ENCODE data around the gene FBLN2.
"Not testable (repeated sequence)": the region's sequence is repeated elsewhere in the genome, so short reads cannot be mapped to it uniquely, and the experiment has no call there.

FBLN2 gene

GRCh38 chr3:13548696-13549622 lies at the start of gene FBLN2:
Gene FBLN2, plus strand, starts transcription at chr3:13549125. Its CDS starts 21,231 bp downstream, at chr3:13570356.
- DNase-seq, result no peak

GRCh38 chr3:13499246-13499645 lies 49.7 kb upstream of the FBLN2 start:
- DNase-seq, result not testable (repeated sequence)

- DNase-seq, result no peak
These were observed 48.6 kb upstream of the FBLN2 start for GRCh38 chr3:13500133-13500885.

GRCh38 chr3:13501056-13501455 lies 47.9 kb upstream of the FBLN2 start:
- no peak for DNase-seq

- DNase-seq, result no peak
These were observed 47.4 kb upstream of the FBLN2 start for GRCh38 chr3:13501521-13501920.

GRCh38 chr3:13501958-13502790 lies 46.8 kb upstream of the FBLN2 start:
- no peak for DNase-seq

GRCh38 chr3:13502791-13503060 lies 46.2 kb upstream of the FBLN2 start:
- no peak for DNase-seq

GRCh38 chr3:13504161-13504831 lies 44.6 kb upstream of the FBLN2 start:
- DNase-seq, result no peak

- DNase-seq, result no peak
These were observed 43.5 kb upstream of the FBLN2 start for GRCh38 chr3:13505147-13506130.

- DNase-seq, result no peak
These were observed 42.7 kb upstream of the FBLN2 start for GRCh38 chr3:13506239-13506638.

GRCh38 chr3:13506680-13507079 lies 42.2 kb upstream of the FBLN2 start:
- DNase-seq, result no peak

GRCh38 chr3:13507247-13507569 lies 41.7 kb upstream of the FBLN2 start:
- DNase-seq, result no peak

GRCh38 chr3:13507570-13508339 lies 41.2 kb upstream of the FBLN2 start:
- DNase-seq, result no peak

- no peak for DNase-seq
These were observed 40.4 kb upstream of the FBLN2 start for GRCh38 chr3:13508496-13508895.

GRCh38 chr3:13509059-13509815 lies 39.7 kb upstream of the FBLN2 start:
- no peak for DNase-seq

GRCh38 chr3:13509816-13510192 lies 39.1 kb upstream of the FBLN2 start:
- no peak for DNase-seq

GRCh38 chr3:13512451-13512850 lies 36.5 kb upstream of the FBLN2 start:
- no peak for DNase-seq

GRCh38 chr3:13513051-13513912 lies 35.6 kb upstream of the FBLN2 start:
- DNase-seq, result no peak

GRCh38 chr3:13513913-13514517 lies 34.9 kb upstream of the FBLN2 start:
- no peak for DNase-seq
